ENCODE measurements around the gene MVB12A.

MVB12A gene

DNA sequence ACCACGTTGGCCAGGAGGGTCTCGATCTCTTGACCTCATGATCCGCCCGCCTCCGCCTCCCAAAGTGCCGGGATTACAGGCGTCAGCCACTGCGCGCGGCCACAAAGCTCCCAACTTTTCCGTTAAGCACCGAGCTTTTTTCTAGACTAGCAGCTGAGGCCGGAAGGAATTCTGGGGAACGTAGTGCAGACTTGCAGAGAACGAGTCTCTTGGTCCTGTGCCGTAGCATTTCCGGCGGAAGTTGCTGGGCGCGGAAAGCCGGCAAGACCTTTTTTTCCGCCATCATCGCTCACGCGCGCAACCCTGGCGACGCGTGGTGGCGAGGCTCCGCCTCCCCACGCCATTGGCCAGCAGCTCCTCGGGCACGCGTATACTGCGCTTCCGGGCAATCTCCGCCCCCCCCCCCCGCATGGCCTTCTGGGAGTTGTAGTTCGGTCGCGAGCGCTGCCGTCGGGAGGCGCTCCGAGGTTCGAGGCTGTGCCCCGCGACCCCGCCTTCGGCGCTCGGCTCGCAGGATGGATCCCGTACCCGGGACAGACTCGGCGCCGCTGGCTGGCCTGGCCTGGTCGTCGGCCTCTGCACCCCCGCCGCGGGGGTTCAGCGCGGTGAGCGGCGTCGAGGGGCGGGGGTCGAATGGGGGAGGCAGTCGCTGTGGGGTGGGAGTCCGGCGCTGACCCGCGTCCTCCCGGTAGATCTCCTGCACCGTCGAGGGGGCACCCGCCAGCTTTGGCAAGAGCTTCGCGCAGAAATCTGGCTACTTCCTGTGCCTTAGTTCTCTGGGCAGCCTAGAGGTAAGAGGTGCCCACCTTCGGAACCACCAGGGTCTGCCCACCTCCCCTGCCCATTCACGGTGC is at the start of gene MVB12A:
Gene MVB12A (plus strand): TSS at position 427 of the 854 bp plus-strand sequence. CDS start 89 bp downstream, at position 516.
- DNase-seq: peak; percentile 96

DNA sequence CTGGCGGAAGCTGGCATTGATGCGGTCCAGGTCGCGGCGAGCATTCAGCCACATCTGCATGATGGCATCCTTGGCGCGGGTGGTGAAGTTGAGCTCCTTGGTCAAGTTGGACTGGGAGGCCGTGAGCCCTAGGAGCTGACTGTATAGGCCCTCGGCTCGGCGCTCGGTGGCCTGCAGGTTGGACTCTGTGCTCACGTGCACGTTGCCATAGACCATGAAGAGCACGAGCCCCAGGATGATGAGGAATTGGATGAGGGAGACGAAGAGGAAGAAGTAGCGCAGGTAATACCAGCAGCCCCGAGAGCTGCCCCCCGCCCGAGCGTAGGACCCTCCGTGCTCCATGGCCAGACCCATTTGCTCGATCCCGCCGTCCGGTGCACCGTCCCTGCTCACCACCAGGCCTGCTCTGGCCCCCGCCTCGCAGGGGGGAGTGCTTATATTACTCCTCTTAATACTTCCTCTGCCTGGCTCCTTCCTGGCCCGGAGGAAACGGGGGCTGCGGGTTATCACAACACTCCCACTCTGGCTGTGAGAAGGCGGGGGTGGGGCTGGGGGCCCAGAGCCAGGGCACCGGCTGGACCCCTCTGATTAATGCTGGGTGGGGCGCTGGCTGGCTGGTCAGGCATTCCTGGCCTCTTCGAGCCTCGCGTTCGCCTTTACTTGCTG is 42.8 kb upstream of the MVB12A start, which contains the start of gene PLVAP:
Gene PLVAP (minus strand): TSS at position 408 of the 666 bp plus-strand sequence. CDS start 54 bp downstream, at position 354.
- no peak for DNase-seq

DNA sequence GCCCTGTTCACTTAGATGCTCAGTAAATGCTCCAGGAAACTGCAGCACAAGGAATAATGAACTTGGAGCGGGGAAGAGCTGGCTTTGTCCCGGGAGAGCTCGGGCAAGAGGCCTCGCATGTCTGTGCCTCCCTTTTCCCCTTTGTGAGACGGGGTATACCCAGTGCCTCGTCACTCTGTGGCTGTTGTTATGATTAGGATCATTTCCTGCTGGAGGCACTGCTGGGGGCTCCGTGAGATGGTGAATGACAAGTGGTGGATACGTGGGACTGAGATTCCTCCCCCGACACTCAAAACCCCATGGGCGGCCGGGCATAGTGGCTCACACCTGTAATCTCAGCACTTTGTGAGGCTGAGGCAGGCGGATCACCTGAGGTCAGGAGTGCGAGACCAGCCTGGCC is 41.6 kb upstream of the MVB12A start:
- DNase-seq: no peak

DNA sequence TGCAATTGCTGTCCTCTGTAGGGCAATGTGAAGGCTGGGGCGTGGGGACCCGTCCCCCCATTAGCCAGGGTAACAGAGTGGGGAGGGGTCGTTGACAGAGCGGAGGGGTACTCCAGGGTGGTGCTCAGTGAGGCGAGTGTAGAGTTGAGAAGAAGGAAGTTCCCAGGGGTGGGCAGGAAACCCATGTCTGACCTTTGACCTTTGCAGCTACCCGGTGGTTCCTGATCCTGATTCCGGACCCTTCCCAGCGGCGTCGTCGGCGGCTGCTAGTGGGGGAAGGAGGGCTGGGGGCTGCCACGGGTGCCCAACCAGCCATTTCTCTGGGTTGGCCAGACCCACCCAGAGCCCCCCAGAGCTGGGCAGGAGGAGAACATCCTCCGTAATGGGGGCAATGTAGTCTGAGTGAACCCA is 40.6 kb upstream of the MVB12A start:
- DNase-seq: no peak

DNA sequence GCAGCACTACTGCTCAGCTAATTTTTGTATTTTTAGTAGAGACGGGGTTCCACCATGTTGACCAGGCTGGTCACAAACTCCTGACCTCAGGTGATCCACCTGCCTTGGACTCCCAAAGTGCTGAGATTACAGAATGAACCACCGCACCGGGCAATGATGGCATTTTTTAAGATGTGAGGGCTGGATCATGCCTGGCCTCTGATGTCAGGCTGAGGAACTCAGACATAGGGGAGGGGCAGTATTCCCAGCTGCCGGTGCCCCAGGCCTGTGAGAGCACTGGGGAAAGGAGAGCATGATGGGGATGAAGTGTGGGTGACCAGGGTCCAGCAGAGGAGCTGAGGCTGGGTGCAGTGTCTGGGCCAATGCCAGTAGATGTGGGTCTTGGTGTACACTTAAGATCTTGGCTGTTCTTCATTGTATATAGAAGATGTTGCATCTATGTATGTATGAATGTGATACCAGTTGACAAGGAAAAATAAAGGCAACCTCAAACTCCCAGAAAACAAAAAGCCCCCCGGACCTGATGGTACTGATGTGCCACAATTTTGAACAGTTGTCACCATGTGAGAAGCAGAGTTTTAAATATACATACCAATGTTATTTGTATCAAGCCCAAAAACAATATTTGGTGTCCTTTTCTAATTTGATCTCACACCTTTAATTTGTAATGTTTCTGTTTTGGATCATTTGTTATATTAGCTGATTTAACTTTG is 39.3 kb upstream of the MVB12A start:
- DNase-seq: no peak

DNA sequence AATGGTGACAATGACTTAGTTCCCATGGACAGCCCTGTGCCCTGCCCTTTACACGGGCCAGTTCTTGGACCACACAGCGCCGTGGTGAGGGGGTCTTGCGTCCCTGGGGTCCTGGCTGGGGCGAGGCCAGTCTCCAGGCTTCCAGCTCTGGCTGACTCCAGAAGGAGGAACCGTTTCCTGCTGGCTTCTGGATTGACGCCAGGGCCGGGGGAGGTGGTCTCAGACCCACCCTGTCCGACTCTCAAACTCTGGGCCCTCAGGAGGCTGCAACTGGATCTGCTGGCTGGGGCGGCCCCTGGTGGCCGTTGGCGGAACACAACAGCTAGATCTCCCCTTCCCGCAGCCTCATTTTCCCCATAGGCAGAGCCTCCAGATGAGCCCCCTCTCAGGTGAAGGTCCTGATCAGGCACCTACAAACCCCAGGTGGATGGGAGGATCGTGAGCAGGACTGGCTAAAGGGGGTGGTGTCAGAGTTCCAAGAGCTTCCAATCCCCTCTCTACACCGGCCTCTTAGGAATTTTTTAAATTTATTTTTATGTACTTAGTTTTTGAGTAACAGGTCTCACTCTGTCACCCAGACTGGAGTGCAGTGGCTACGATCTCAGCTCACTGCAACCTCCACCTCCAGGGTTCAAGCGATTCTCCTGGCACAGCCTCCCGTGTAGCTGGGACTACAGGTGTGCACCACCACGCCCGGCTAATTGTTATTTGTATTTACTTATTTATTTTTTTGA is 33.8 kb upstream of the MVB12A start:
- peak; percentile 70 for DNase-seq

DNA sequence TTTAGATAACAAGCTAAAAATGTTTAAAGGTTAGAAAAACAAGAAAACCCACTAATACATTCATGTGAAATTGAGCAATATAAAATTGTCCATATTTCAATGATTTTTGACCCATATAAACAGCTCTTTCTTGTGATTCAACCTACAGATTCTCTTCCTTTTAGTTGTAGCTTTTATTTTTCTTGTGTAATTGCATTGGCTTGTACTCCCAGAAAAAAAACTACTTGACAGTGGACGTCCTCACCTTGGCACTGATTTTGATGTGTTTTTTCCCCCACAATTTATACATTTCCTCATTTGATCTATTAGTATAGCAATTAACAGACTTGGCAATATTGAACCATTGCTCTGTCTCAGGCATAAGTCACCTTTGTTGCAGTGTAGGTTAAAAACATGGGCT is 30.6 kb upstream of the MVB12A start:
- DNase-seq: no peak

DNA sequence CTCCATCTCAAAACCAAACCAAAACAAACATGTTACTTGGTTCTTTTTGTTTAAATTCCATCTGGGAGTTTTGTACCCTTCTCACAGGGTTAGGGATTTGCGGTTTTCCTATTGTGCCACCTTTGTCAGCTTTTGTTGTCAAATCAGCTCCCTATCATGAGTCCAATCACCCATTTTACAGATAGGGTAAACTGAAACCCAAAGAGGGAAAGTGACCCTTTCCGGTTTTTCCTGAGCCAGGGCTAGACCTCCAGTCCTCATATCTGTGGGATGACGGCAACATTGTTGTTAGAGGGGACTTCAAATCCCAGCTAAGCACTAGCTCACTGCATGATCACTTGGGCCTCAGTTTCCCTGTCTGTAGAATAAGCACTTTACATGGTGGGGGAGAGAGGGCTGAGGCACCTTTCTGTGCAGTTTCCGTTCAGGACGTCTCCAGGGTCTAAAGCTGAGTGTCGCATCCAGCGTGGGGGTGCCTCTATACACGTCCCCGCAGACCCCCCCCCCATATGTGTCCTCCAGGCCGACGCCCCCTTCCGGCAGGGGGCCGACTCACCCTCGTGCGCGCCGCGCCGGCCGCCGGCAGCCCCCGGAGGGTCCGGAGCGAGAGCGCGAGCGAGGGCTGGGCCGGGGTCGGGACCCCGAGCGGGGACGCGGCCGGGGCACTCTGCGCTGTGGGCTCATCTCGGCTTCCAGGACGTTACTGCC is 29.7 kb upstream of the MVB12A start:
- peak; percentile 12 for DNase-seq

DNA sequence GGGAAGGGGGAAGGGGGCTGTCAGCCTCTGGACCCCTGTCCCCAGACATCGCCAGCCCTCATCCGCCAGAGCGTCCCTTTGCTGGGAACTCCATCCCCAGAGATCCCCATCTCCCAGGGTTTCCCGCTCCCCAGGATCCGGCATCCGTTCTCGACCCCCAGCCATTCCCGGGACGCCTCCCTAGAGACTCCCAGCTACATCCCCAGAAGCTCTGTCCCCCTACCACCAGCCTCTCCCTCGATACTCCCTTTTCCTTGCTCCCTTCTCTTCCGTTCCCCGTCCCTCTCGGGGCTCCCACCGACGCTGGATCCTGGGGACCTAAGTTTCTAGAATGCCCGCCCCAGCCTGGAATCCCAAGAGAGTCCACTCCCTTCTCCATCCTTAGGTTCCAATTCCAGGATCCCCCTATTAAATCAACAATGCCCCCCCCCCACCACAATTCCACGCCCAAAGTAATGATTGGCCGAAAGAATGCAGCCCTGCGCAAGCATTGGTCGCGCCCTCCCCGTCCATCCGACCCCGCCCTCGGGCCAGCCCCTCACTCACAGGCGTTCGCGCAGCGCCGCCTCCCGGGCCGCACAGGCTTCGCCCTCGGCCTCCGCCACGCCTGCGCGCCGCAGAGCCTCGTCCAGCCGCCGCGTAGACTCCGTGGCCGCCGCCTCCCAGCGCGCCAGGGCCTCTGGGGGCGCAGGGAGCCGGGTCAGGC is 29.0 kb upstream of the MVB12A start:
- peak; percentile 94 for DNase-seq

DNA sequence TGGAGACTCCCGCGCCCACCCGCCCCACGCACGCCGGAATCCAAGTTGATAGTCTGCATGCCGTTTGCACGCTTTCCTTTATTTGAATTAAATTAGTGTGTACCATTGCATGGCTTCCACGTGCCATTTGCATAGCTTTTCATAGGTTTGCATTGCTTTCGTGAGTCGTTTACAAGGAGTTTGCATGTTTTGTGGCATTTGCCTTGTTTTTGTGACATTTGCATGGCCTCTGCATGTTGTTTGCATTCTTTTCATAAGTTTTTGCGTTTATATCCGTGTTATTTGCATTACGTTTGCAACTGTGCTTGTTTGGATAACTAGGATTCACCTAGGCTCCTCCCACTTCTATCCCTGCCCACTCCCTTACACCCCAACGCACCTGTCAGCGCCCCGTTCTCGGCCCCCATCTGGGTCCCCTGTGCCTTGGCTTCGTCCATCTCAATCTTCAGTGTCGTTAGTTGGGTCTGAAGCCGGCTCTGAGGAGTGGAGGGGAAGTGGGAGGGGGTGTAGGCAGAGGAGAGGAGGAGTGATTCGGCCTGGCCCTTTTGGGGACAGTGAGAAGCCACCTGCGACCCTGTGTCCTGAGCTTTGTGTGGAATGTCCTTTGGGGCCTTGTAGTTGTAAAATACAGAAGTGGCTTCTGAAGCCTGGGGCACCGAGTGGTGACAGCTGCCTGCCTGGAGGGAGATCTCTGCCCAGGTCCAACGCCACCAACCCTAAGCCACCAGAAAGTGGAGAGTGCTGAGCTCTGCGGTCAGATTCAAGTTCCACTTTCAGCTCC is 28.3 kb upstream of the MVB12A start:
- no peak for DNase-seq

DNA sequence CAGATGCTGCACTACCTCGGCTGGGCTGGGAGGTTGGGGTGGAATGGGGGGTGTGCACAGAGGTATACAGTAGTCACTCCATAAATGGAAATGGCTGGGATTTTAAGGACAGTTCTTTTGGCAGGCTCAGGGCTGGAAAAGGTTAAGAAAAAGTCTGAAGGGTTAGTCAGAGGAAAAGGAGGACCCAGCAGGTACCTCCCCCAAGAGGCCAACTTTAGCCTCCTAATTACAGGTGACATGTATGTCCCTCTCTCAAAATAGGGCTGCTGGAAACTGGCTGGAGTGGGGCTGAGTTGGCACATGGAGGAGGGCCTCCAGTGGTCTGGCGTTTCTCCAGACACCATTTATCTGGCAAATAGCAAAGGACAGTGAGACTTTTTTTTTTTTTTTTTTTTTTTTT is 26.8 kb upstream of the MVB12A start:
- no peak for DNase-seq

DNA sequence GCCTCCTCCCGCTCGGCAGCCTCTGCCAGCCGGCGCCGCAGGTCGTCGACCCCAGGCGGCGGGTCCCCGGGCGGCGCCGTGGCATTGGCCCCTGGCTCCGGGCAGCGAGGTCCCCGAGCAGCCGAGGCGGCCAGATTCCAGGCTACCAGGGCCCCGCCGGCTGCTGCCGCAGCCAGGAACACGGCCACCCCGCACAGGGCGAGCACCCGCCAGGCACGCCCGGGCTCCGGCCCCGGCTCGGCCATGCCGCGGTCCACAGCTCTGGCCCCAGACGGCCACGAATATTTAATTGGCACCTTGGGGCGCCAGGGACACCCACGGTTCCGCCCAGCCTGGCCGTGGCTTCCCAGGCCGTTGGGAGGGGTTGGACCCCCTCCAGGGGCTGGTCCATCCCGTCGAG is 25.9 kb upstream of the MVB12A start, which contains the start of gene CCDC194:
Gene CCDC194 (minus strand): TSS at position 283 of the 400 bp plus-strand sequence. CDS start 38 bp downstream, at position 245.
- no peak for DNase-seq

DNA sequence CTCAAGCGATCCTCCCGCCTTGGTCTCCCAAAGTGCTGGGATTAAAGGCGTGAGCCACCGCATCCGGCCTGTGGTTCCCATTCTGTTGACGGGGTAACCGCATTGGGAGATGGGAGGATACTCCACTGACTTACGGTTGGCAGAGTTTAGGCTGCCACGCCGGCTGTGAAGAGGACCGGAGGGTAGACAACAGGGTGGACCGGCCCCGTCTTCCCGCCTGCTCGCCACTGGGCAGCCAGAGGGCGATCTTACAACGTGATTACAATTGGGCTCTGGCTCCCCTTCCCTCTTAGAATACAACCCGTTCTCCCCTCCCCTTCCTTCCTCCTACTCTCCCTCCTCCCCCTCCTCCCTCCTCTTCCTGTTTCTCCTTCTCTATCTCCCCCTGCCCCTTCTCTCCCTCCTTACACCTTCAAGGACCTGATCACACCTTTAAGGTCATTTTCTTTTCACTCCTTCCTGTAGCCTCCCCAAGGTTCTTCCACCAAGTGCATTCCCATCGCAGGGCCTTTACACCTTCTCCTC is 24.9 kb upstream of the MVB12A start:
- peak; percentile 79 for DNase-seq

DNA sequence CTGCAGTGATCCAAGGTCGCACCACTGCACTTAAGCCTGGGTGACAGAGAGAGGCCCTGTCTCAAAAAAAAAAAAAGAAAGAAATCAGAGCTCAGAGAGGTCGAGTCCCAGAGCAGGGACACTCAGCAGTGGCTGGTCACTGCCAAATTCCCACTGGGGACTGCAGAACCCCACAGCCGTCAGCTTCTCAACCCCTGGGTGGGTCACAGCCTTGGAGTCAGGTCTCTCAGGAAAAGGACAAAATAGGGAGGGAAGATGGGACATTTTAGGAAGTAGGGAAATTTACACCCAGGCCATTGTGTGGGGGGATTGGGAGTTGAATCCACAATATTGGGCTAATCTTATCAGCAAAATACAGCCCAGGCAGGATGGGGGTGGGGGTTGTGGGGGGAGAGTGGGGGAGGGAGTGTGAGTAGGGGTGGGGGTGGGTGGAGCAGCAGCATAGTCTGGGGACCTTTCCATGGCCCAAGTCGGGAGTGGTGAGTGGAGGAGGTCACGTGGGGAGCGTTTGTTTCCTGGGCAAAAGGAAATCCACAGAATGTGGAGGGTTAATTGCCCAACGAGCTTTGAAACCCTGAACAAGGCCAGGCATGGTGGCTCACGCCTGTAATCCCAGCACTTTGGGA is 20.8 kb upstream of the MVB12A start:
- no peak for DNase-seq

DNA sequence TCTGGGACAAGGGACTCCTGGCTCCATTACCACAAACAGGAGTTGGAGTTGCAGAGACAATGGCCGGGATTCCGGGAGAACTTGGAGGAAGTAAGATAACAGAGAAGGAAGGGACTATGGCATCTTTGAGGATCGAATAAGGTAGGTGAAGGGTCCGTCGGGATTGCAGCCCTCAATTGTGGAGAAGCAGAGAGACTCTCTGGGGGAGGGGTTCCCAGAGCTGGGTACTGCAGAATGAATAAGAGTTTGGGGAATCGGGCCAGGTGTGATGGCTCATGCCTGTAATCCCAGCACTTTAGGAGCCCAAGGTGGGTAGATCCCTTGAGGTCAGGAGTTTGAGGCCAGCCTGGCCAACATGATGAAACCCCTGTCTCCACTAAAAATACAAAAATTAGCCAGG is 18.2 kb upstream of the MVB12A start:
- no peak for DNase-seq

DNA sequence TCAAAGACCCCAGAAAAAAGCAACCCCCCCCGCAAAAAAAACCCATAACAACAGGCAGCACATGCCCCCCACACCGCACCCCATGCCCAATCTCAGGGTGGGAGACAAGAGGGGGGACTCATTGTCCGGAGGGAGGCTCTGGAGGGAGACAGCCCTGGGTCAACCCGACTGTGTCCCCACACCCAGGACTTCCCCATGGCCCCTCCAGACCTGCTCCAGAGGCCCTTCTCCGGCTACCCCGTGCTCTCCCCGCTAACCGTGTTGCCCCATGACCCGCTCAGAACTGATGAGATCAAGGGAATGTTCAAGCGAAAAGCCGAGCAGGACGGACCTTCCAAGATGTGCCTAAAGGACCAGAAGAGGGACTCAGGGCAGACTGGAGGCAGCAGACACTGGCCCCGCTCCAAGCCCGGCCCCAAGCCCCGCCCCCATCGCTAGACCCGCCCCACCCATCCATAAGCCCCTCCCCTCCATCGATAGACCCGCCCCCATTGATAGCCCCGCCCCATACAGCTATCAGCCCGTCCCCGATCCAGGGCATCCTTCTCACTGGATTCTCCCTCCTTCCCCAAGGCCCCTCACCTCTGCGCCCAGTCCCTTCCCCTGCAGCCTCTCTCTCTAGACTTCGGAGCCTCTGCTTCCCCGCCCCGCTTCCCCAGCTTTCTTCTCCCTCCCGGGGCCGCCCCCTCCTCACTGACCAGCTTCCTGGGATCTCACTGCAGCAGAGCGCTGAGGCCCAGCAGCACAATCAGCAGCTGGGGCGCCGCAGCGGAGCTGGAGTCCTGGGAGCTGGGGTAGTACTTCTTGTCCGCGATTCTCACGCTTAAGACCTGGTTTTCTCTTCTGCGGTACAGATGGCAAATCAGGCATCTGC is 16.6 kb upstream of the MVB12A start:
- DNase-seq: peak; percentile 35

DNA sequence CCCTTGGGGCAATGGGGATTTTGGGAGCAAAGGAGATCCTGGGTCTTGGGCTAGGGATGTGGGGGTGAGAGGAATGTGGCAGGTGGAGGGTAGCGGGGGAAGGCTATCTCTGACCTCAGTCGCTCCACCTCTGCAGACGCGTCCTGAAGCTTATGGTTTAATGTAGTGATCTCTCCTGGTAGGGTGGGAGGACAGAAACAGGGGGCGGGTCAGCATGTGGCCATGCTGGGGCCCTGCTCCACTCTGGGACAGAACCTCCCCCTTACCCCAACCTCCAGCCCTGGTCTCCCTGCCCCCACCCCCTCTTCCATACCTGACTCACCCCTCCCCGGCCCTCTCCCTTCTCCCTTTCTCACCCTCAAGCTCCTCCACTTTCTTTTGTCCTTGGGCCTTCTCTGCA is 15.8 kb upstream of the MVB12A start:
- peak; percentile 16 for DNase-seq

DNA sequence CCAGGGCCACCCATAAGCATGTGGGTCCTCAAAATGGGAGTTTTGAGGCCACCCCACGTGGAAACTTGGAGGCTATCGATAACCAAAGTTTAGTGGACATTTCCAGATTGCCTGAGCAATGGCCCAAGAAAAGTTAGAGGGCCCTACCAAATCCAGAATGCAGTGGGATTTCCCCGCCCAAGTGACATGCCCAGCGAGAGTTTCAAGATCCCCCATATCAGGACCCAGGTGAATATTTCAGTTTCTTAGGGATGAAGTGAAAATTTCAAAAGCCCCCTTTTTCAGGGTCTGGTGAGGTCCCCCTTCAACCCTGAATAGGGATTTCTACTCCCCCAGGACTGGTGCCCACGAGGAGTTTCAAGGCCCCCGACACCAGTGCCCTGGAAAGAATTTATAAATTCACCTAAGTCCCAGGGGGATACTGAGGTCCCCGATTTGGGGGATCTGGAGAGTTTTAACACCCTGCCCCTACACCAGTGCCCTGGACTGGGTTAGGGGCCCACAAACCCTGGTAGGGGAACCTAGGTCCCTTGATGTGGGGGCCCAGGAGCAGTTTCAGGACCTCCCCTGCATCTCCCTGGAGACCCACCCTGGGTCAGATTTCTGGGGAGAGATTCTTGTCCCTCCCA is 15.1 kb upstream of the MVB12A start:
- DNase-seq: peak; percentile 10
